ENCODE data around the gene ATG13. TPM values are rescaled to one million over a fixed set of nuclear protein-coding genes. Genes with fewer than 3 reads are reported as not detected.

ATG13 gene
- total and polyA plus RNA-seq, 4 donors, result 36.3 to 49.9 (median 41.2) TPM

GRCh38 chr11:46675949-46676348 lies 58.6 kb downstream of the ATG13 start:
- Histone ChIP-seq H3K9ac (ENCODE audit: low read depth in 1 of 2, low read length in 2 of 2) (peak overlapping the region in 1 of 2 donors; percentile 44), H3K27me3 (ENCODE audit: control insufficient read depth in 4 of 4, insufficient read depth in 4 of 4, low read length in 3 of 4) (no peaks in the 10 kb centered on the region), H3K27ac (ENCODE audit: low read depth in 1 of 2, low read length in 2 of 2) (peak overlapping the region; percentile 86 to 97), H3K4me3 (ENCODE audit: low read depth in 1 of 3, low read length in 3 of 3) (no peak overlapping the region), H3K9me3 (ENCODE audit: control insufficient read depth in 4 of 4, low read length in 3 of 4) (no peaks in the 10 kb centered on the region), H3K4me1 (ENCODE audit: control insufficient read depth in 4 of 4, insufficient read depth in 4 of 4, low read length in 3 of 4) (peaks cover 18 to 42% (median 21%) of the 10 kb centered on the region in 4 donors), H3K36me3 (ENCODE audit: control insufficient read depth in 4 of 4, insufficient read depth in 3 of 4, low read depth in 1 of 4, low read length in 3 of 4) (peaks cover 27 to 52% (median 39%) of the 10 kb centered on the region in 4 donors)
- TF ChIP-seq RAD21 (IDR thresholded peaks at IDR 0.05) (no peak), REST (IDR thresholded peaks at IDR 0.05) (no peak), YY1 (IDR thresholded peaks at IDR 0.05) (no peak), ATF3 (IDR thresholded peaks at IDR 0.05) (no peak), FOXA1 (IDR thresholded peaks at IDR 0.05) (no peak), SP1 (IDR thresholded peaks at IDR 0.05) (no peak), JUND (IDR thresholded peaks at IDR 0.05) (no peak), HNF4G (IDR thresholded peaks at IDR 0.05) (no peak)
- WGBS, result 89% methylated on average over 7 of the region's 7 CpGs
- no peak for DNase-seq (ENCODE audit: low spot score)

- Histone ChIP-seq H3K27me3 (ENCODE audit: control insufficient read depth in 4 of 4, insufficient read depth in 4 of 4, low read length in 3 of 4) (no peaks in the 10 kb centered on the region), H3K4me1 (ENCODE audit: control insufficient read depth in 4 of 4, insufficient read depth in 4 of 4, low read length in 3 of 4) (peaks cover 18 to 42% (median 21%) of the 10 kb centered on the region in 4 donors), H3K9me3 (ENCODE audit: control insufficient read depth in 4 of 4, low read length in 3 of 4) (no peaks in the 10 kb centered on the region), H3K27ac (ENCODE audit: low read depth in 1 of 2, low read length in 2 of 2) (peak overlapping the region; percentile 86 to 97), H3K4me3 (ENCODE audit: low read depth in 1 of 3, low read length in 3 of 3) (no peak overlapping the region), H3K9ac (ENCODE audit: low read depth in 1 of 2, low read length in 2 of 2) (no peak overlapping the region), H3K36me3 (ENCODE audit: control insufficient read depth in 4 of 4, insufficient read depth in 3 of 4, low read depth in 1 of 4, low read length in 3 of 4) (peaks cover 30 to 53% (median 40%) of the 10 kb centered on the region in 4 donors)
- WGBS, result 83% methylated on average over 15 of the region's 15 CpGs
- TF ChIP-seq TAF1 (conservative IDR thresholded peaks at IDR 0.05) (no peak), HNF4G (IDR thresholded peaks at IDR 0.05) (no peak), MAX (IDR thresholded peaks at IDR 0.05) (peak; percentile 67), FOXA1 (IDR thresholded peaks at IDR 0.05) (no peak), EGR1 (IDR thresholded peaks at IDR 0.05; ENCODE audit: low read depth in 2 of 2) (peak in 1 of 2 donors; percentile 34)
- DNase-seq (ENCODE audit: low spot score), result no peak
These were observed 59.2 kb downstream of the ATG13 start for GRCh38 chr11:46676436-46677158.

GRCh38 chr11:46677169-46677568 lies 59.8 kb downstream of the ATG13 start:
- Histone ChIP-seq H3K4me3 (ENCODE audit: low read depth in 1 of 3, low read length in 3 of 3) (no peak overlapping the region), H3K4me1 (ENCODE audit: control insufficient read depth in 4 of 4, insufficient read depth in 4 of 4, low read length in 3 of 4) (peaks cover 18 to 42% (median 21%) of the 10 kb centered on the region in 4 donors), H3K9ac (ENCODE audit: low read depth in 1 of 2, low read length in 2 of 2) (no peak overlapping the region), H3K27me3 (ENCODE audit: control insufficient read depth in 4 of 4, insufficient read depth in 4 of 4, low read length in 3 of 4) (no peaks in the 10 kb centered on the region), H3K27ac (ENCODE audit: low read depth in 1 of 2, low read length in 2 of 2) (peak overlapping the region in 1 of 2 donors; percentile 86), H3K36me3 (ENCODE audit: control insufficient read depth in 4 of 4, insufficient read depth in 3 of 4, low read depth in 1 of 4, low read length in 3 of 4) (peaks cover 31 to 53% (median 37%) of the 10 kb centered on the region in 4 donors), H3K9me3 (ENCODE audit: control insufficient read depth in 4 of 4, low read length in 3 of 4) (no peaks in the 10 kb centered on the region)
- no peak for TF ChIP-seq HNF4G (IDR thresholded peaks at IDR 0.05)
- DNase-seq (ENCODE audit: low spot score), result no peak
- WGBS, result 91% methylated on average over 8 of the region's 8 CpGs

Measured in liver (tissue), 9 donors.